DND-41 (cell line): Measurements from ENCODE around the gene GADL1.

ENCODE experiments used
- ATAC-seq: fragments of 200-7000 bp; cut with Tn5 transposase; 3 replicates; pipeline ENCODE4 v1.9.1; 2021; ENCODE audit warnings: low read depth; ENCODE audit not compliant: insufficient read depth
- DNase-seq: peaks from one replicate; pipeline ENCODE4 v3.0.0-alpha.2; 2020
- H2AFZ ChIP-seq: 2 replicates; pipeline ENCODE4 v1.6.0; 2012; ENCODE audit warnings: low read depth, low read length
- H3K27ac ChIP-seq: 2 replicates; pipeline ENCODE4 v1.5.1; 2012; ENCODE audit warnings: low read length, inconsistent platforms
- H3K27me3 ChIP-seq: fragments of 200-600 bp; sonication (generic); 2 replicates; pipeline ENCODE4 v1.6.0; 2012; ENCODE audit warnings: low read length, mild to moderate bottlenecking, inconsistent platforms; ENCODE audit not compliant: insufficient read depth, poor library complexity
- H3K36me3 ChIP-seq: 2 replicates; pipeline ENCODE4 v1.5.1; 2012; ENCODE audit warnings: low read length, inconsistent platforms; ENCODE audit not compliant: insufficient read depth
- H3K4me1 ChIP-seq: 2 replicates; pipeline ENCODE4 v1.5.1; 2012; ENCODE audit warnings: mild to moderate bottlenecking, low read length; ENCODE audit not compliant: insufficient read depth
- H3K4me2 ChIP-seq: 2 replicates; pipeline ENCODE4 v1.6.0; 2012; ENCODE audit warnings: mild to moderate bottlenecking, moderate library complexity, low read length, inconsistent platforms; ENCODE audit not compliant: insufficient read depth
- H3K4me3 ChIP-seq, 2 experiments: fragments of 200-600 bp in 1 of 2; shearing (Covaris generic) in 1 of 2; 2 replicates each; pipeline ENCODE4 v1.5.1; 2012 to 2016; ENCODE audit warnings: inconsistent platforms in 2 of 2, low read length in 2 of 2, mild to moderate bottlenecking in 2 of 2, low read depth in 1 of 2, moderate library complexity in 1 of 2
- H3K79me2 ChIP-seq: 2 replicates; pipeline ENCODE4 v1.6.0; 2012; ENCODE audit warnings: low read length, inconsistent platforms; ENCODE audit not compliant: insufficient read depth
- H3K9ac ChIP-seq: 2 replicates; pipeline ENCODE4 v1.6.0; 2012; ENCODE audit warnings: low read depth, mild to moderate bottlenecking, inconsistent platforms, low read length, moderate library complexity
- H3K9me3 ChIP-seq: 2 replicates; pipeline ENCODE4 v1.5.1; 2012; ENCODE audit warnings: low read length, moderate library complexity, mild to moderate bottlenecking, inconsistent platforms; ENCODE audit not compliant: insufficient read depth, severe bottlenecking
- H4K20me1 ChIP-seq: 2 replicates; pipeline ENCODE4 v1.6.0; 2012; ENCODE audit warnings: low read length; ENCODE audit not compliant: insufficient read depth
- EZH2 ChIP-seq: IDR thresholded peaks from 3 replicates; pipeline ENCODE4 v1.6.1; 2012; ENCODE audit warnings: borderline replicate concordance, low read depth, mild to moderate bottlenecking, moderate library complexity, low read length, inconsistent platforms; ENCODE audit not compliant: severe bottlenecking
- TF ChIP-seq, protein P1 (sequence below): IDR thresholded peaks from 2 replicates; pipeline ENCODE4 v1.5.1; 2012; ENCODE audit warnings: borderline replicate concordance, low read length, moderate library complexity, mild to moderate bottlenecking; ENCODE audit not compliant: poor library complexity, severe bottlenecking; ENCODE audit errors: extremely low read depth

Gene GADL1

DNA sequence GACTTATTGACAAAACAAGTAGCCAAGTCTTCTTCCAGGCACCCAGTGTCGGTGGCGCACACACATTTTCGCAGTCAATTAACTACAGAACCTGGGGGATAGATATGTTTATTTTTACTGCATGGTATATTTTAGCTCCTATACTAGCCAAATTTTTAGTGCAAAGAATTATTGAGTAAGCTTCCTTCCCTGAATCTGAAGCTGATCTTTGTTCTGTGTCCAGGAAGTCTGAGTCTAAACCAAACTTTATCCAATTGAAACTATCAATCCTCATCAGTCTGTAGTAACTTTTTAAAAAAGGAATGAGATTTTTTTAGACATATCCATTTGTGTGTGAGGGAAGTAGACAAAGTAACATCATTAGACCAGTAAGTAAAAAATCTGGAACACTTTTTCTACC is 133.1 kb downstream of the GADL1 start:
- Histone ChIP-seq H3K27ac (no peak overlapping the region), H3K9ac (no peak overlapping the region), H3K9me3 (no peaks in the 10 kb centered on the region), H3K4me1 (no peaks in the 10 kb centered on the region), H4K20me1 (no peaks in the 10 kb centered on the region), H3K79me2 (no peaks in the 10 kb centered on the region), H2AFZ (no peak overlapping the region), H3K36me3 (no peaks in the 10 kb centered on the region), H3K27me3 (no peaks in the 10 kb centered on the region), H3K4me3 (no peak overlapping the region), H3K4me2 (no peak overlapping the region)
- TF ChIP-seq EZH2 = no peak
- TF ChIP-seq, protein P1, sequence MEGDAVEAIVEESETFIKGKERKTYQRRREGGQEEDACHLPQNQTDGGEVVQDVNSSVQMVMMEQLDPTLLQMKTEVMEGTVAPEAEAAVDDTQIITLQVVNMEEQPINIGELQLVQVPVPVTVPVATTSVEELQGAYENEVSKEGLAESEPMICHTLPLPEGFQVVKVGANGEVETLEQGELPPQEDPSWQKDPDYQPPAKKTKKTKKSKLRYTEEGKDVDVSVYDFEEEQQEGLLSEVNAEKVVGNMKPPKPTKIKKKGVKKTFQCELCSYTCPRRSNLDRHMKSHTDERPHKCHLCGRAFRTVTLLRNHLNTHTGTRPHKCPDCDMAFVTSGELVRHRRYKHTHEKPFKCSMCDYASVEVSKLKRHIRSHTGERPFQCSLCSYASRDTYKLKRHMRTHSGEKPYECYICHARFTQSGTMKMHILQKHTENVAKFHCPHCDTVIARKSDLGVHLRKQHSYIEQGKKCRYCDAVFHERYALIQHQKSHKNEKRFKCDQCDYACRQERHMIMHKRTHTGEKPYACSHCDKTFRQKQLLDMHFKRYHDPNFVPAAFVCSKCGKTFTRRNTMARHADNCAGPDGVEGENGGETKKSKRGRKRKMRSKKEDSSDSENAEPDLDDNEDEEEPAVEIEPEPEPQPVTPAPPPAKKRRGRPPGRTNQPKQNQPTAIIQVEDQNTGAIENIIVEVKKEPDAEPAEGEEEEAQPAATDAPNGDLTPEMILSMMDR = no peak
- DNase-seq (no peak), ATAC-seq (no peak)

DNA sequence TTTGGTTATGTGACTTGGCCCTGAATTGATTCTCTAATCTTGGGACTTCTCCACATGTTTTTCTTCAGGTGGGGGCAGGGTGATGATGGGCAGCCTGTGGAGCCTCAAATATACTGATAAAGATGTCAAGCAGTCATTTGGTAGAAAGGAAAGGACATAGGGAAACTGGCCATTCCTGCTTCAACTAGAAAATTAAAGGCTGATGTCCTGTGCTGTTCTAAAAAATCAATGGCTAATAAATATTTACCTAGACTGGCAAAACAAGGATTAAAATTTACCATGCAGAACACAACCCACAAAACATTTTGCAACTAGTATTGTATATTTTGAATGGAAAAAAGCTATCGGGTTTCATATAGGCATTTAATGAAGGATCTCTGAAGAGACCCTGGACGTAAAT is 133.7 kb downstream of the GADL1 start:
- Histone ChIP-seq H3K27me3 (no peaks in the 10 kb centered on the region), H3K79me2 (no peaks in the 10 kb centered on the region), H3K4me1 (no peaks in the 10 kb centered on the region), H3K4me3 (no peak overlapping the region), H2AFZ (no peak overlapping the region), H4K20me1 (no peaks in the 10 kb centered on the region), H3K27ac (no peak overlapping the region), H3K9ac (no peak overlapping the region), H3K9me3 (no peaks in the 10 kb centered on the region), H3K4me2 (no peak overlapping the region), H3K36me3 (no peaks in the 10 kb centered on the region)
- TF ChIP-seq, protein P1 = no peak
- no peak for TF ChIP-seq EZH2
- ATAC-seq (no peak), DNase-seq (no peak)

DNA sequence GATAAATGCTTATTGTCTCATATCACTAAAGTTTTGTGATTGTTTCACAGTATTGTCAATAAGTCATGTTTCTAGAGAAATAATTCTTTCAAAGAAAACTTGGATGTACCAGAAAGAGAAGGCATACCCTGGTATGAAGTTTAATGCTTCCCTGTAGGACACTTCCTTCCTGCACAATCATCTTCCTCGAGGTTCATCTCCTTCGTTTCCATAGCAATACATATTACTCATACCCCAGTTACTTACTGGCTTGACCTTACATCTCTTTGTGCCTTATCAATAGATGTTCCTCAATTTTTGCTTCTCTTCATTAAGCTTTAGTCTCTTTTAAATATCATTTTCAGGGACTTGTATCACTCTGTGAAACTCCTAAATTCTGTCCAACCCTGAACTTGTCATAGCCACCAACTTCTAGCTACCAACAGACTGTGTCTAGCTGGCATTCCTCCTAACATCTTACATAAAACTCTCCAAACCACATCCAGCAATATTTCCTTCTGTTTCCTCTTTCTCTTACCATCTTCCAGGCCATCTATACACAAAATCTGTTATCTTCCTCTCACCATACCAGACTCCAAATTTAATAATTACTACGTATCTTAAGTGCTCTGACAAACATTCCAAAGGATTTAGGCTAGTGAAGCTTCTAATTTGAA is 134.3 kb downstream of the GADL1 start:
- Histone ChIP-seq H3K27me3 (no peaks in the 10 kb centered on the region), H3K4me1 (no peaks in the 10 kb centered on the region), H3K27ac (no peak overlapping the region), H3K4me2 (no peak overlapping the region), H3K9me3 (no peaks in the 10 kb centered on the region), H3K36me3 (no peaks in the 10 kb centered on the region), H2AFZ (no peak overlapping the region), H3K4me3 (no peak overlapping the region), H3K79me2 (no peaks in the 10 kb centered on the region), H3K9ac (no peak overlapping the region), H4K20me1 (no peaks in the 10 kb centered on the region)
- DNase-seq = no peak
- TF ChIP-seq, protein P1 = no peak
- TF ChIP-seq EZH2 = no peak
- ATAC-seq = no peak

DNA sequence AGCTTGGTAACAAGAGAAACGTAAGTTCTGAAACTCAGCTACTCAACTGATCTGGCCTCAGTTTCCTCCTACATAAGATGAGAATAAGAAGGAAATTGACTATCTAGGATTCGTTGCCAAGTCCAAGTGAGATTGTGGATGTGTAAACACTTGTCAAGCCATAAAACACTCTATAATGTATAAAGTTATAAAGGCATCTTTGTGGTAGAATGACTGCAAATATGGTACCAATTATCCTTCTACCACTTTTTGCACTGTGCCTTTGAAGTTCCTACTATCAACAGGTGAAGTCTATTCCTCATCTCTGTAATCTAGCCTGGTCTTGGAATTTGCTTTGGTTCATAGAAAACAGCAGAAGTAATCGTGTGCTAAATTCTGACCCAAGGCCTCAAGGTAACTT is 138.2 kb downstream of the GADL1 start:
- DNase-seq = no peak
- H3K9me3 ChIP-seq = no peaks in the 10 kb centered on the region
- no peak for TF ChIP-seq EZH2
- TF ChIP-seq, protein P1 = no peak
- H2AFZ ChIP-seq = no peak overlapping the region
- H3K4me3 ChIP-seq = no peak overlapping the region
- no peak overlapping the region for H3K27ac ChIP-seq
- no peaks in the 10 kb centered on the region for H3K27me3 ChIP-seq
- H3K9ac ChIP-seq = no peak overlapping the region
- H3K4me1 ChIP-seq = peaks cover 10% of the 10 kb centered on the region
- no peak overlapping the region for H3K4me2 ChIP-seq
- no peaks in the 10 kb centered on the region for H3K36me3 ChIP-seq
- no peaks in the 10 kb centered on the region for H3K79me2 ChIP-seq
- no peaks in the 10 kb centered on the region for H4K20me1 ChIP-seq
- no peak for ATAC-seq
